Transverse colon (tissue), 4 donors: Measurements from ENCODE around the gene GPR34.

Source experiments
- EP300 ChIP-seq: sonication (generic); formaldehyde crosslinking; IDR thresholded peaks from one replicate; pipeline ENCODE4 v1.6.1; 2017; ENCODE audit warnings: antibody characterized with exemption, low read depth
- POLR2A ChIP-seq: fragments of 450-650 bp; IDR thresholded peaks from one replicate; pipeline ENCODE4 v1.6.1; 2016; ENCODE audit warnings: antibody characterized with exemption, mild to moderate bottlenecking, moderate library complexity
- POLR2AphosphoS5 ChIP-seq, 3 donors: sonication (generic); formaldehyde crosslinking; IDR thresholded peaks; one replicate each; pipeline ENCODE4 v1.6.1; 2016; ENCODE audit warnings: antibody characterized with exemption in 3 of 3
- TF ChIP-seq, protein P1 (sequence below), 5 experiments: fragments of 200-600 bp in 3 of 5; fragments of 450-650 bp in 2 of 5; sonication (generic) in 3 of 5; IDR thresholded peaks; 1 replicate in 2 of 5; 2 replicates in 3 of 5; pipeline ENCODE4 v1.5.1; 2016 to 2017; ENCODE audit warnings: antibody characterized with exemption in 5 of 5, inconsistent platforms in 3 of 5, mild to moderate bottlenecking in 2 of 5, moderate library complexity in 1 of 5

DNA sequence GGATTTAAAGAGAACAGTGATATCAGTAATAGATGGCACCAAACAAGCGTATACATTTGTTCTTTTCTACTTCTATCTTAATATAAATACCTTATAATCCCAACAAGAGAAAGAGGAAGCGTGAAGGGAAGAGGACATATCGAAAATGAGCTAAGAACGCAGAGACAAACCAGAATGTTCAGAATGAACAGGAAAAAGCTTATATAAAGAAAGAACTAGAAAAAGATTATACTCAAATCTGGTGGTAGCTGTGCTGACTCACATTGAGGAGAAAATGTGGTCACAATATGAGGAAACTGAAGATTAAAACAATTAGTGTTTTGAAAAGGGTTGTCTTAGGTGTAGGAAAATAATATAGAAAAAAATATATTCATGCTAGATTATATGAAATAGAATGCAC lies 2.0 kb upstream of the GPR34 start:
- TF ChIP-seq, protein P1, sequence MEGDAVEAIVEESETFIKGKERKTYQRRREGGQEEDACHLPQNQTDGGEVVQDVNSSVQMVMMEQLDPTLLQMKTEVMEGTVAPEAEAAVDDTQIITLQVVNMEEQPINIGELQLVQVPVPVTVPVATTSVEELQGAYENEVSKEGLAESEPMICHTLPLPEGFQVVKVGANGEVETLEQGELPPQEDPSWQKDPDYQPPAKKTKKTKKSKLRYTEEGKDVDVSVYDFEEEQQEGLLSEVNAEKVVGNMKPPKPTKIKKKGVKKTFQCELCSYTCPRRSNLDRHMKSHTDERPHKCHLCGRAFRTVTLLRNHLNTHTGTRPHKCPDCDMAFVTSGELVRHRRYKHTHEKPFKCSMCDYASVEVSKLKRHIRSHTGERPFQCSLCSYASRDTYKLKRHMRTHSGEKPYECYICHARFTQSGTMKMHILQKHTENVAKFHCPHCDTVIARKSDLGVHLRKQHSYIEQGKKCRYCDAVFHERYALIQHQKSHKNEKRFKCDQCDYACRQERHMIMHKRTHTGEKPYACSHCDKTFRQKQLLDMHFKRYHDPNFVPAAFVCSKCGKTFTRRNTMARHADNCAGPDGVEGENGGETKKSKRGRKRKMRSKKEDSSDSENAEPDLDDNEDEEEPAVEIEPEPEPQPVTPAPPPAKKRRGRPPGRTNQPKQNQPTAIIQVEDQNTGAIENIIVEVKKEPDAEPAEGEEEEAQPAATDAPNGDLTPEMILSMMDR (IDR thresholded peaks at IDR 0.05) = no peak
- TF ChIP-seq POLR2AphosphoS5 (IDR thresholded peaks at IDR 0.05) (no peak), EP300 (no peak), POLR2A (no peak)
